Measurements from ENCODE around the gene FOXP1. TPM values are rescaled to one million over a fixed set of nuclear protein-coding genes. Genes with fewer than 3 reads are reported as not detected.

The FOXP1 gene
- total RNA-seq, 3 donors from 2014 or later, result 61.9 to 267 (median 146) TPM

- Histone ChIP-seq H3K9me3 (no peaks in the 10 kb centered on the region), H3K27me3 (no peaks in the 10 kb centered on the region), H3K36me3 (no peaks in the 10 kb centered on the region), H3K4me1 (peaks cover 0 to 4% of the 10 kb centered on the region in 2 donors), H3K4me3 (no peak overlapping the region), H3K27ac (no peak overlapping the region)
- intact Hi-C loops (cut with DNase I; ENCODE audit: low total_unique reads), result no loop called here
- DNase-seq (ENCODE audit: low spot score in 2 of 2), result no peak
- TF ChIP-seq POLR2A (IDR thresholded peaks at IDR 0.05), result no peak
- TF ChIP-seq CTCF (IDR thresholded peaks at IDR 0.05), result no peak
- TF ChIP-seq POLR2AphosphoS5 (IDR thresholded peaks at IDR 0.05), result no peak
Measured at GRCh38 chr3:71492566-71492965, 91.0 kb downstream of the FOXP1 start.

GRCh38 chr3:71491154-71491752 lies 92.3 kb downstream of the FOXP1 start:
- Histone ChIP-seq H3K27ac (no peak overlapping the region), H3K4me3 (no peak overlapping the region), H3K27me3 (no peaks in the 10 kb centered on the region), H3K4me1 (no peaks in the 10 kb centered on the region), H3K9me3 (no peaks in the 10 kb centered on the region), H3K36me3 (no peaks in the 10 kb centered on the region)
- no peak for DNase-seq (ENCODE audit: low spot score in 2 of 2)
- intact Hi-C loops (cut with DNase I; ENCODE audit: low total_unique reads), result no loop called here
- TF ChIP-seq POLR2A (IDR thresholded peaks at IDR 0.05) (no peak), CTCF (IDR thresholded peaks at IDR 0.05) (no peak), POLR2AphosphoS5 (IDR thresholded peaks at IDR 0.05) (no peak)

- Histone ChIP-seq H3K27me3 (no peaks in the 10 kb centered on the region), H3K4me3 (no peak overlapping the region)
Measured at GRCh38 chr3:71490692-71491091, 92.8 kb downstream of the FOXP1 start.

GRCh38 chr3:71489315-71489761 lies 94.2 kb downstream of the FOXP1 start:
- no peaks in the 10 kb centered on the region for H3K9me3 ChIP-seq
- intact Hi-C loops (cut with DNase I; ENCODE audit: low total_unique reads), result no loop called here
- H3K4me1 ChIP-seq, result peaks cover 0 to 5% of the 10 kb centered on the region in 2 donors
- H3K27ac ChIP-seq, result no peak overlapping the region
- no peak for DNase-seq (ENCODE audit: low spot score in 2 of 2)
- no peak overlapping the region for H3K4me3 ChIP-seq
- TF ChIP-seq POLR2AphosphoS5 (IDR thresholded peaks at IDR 0.05) (no peak), CTCF (IDR thresholded peaks at IDR 0.05) (no peak), POLR2A (IDR thresholded peaks at IDR 0.05) (no peak)
- no peaks in the 10 kb centered on the region for H3K36me3 ChIP-seq
- no peaks in the 10 kb centered on the region for H3K27me3 ChIP-seq

More at GRCh38 chr3:71490692-71491091, 92.8 kb downstream of the FOXP1 start:
- Histone ChIP-seq H3K4me1 (peaks cover 0 to 4% of the 10 kb centered on the region in 2 donors), H3K9me3 (no peaks in the 10 kb centered on the region), H3K36me3 (no peaks in the 10 kb centered on the region), H3K27ac (no peak overlapping the region)
- DNase-seq (ENCODE audit: low spot score in 2 of 2), result no peak
- intact Hi-C loops (cut with DNase I; ENCODE audit: low total_unique reads), result no loop called here
- no peak for TF ChIP-seq POLR2A (IDR thresholded peaks at IDR 0.05)

- no peak for DNase-seq (ENCODE audit: low spot score in 2 of 2)
- intact Hi-C loops (cut with DNase I; ENCODE audit: low total_unique reads), result no loop called here
- no peak overlapping the region for H3K27ac ChIP-seq
Measured at GRCh38 chr3:71488882-71489281, 94.6 kb downstream of the FOXP1 start.

More at GRCh38 chr3:71488882-71489281, 94.6 kb downstream of the FOXP1 start:
- TF ChIP-seq CTCF (IDR thresholded peaks at IDR 0.05), result no peak
- TF ChIP-seq POLR2AphosphoS5 (IDR thresholded peaks at IDR 0.05), result no peak
- no peak for TF ChIP-seq POLR2A (IDR thresholded peaks at IDR 0.05)
- Histone ChIP-seq H3K9me3 (no peaks in the 10 kb centered on the region), H3K4me1 (peaks cover 0 to 5% of the 10 kb centered on the region in 2 donors), H3K36me3 (no peaks in the 10 kb centered on the region), H3K27me3 (no peaks in the 10 kb centered on the region), H3K4me3 (no peak overlapping the region)

All from breast epithelium (tissue), 4 donors.